Measurements from ENCODE around the gene LCN2.

DNA sequence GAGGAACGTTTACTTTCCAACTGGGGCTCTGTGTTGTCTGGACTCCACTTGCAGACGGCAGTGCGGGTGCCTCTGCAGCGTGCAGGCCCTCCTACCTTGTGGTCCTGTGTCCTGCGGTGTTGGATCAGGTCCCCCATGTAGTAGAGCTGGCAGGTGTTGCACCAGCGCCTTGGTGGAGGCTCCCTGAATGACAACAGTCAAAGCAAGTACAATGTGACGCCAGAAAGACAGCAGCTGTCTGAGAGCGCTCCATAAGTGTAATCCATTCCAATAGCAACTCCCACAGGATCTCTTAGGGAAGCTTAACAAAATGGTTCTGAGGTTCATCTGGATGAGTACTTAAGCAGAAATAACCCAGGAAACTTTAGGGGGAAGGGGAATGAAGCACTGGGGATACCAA is 20.7 kb downstream of the LCN2 start:
- TF ChIP-seq, protein P1, sequence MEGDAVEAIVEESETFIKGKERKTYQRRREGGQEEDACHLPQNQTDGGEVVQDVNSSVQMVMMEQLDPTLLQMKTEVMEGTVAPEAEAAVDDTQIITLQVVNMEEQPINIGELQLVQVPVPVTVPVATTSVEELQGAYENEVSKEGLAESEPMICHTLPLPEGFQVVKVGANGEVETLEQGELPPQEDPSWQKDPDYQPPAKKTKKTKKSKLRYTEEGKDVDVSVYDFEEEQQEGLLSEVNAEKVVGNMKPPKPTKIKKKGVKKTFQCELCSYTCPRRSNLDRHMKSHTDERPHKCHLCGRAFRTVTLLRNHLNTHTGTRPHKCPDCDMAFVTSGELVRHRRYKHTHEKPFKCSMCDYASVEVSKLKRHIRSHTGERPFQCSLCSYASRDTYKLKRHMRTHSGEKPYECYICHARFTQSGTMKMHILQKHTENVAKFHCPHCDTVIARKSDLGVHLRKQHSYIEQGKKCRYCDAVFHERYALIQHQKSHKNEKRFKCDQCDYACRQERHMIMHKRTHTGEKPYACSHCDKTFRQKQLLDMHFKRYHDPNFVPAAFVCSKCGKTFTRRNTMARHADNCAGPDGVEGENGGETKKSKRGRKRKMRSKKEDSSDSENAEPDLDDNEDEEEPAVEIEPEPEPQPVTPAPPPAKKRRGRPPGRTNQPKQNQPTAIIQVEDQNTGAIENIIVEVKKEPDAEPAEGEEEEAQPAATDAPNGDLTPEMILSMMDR (conservative IDR thresholded peaks at IDR 0.05; ENCODE audit: low read depth, low read length), result no peak
- no peak for TF ChIP-seq EZH2 (IDR thresholded peaks at IDR 0.05; ENCODE audit: low read length, unreplicated experiment)

All from PC-3 (cell line).